Stimulated activated CD8-positive, alpha-beta memory T cell treated with anti-CD3 and anti-CD28 coated beads, Interleukin-4, amount 100 ng/mL, for 1 hour (primary cell): ENCODE measurements around the gene RARG.

Experiments used
- DNase-seq, 2 donors: peaks; one replicate each; pipeline ENCODE4 v3.0.0-alpha.2; 2020; ENCODE audit warnings: low read depth in 2 of 2, low spot score in 1 of 2

RARG gene

DNA sequence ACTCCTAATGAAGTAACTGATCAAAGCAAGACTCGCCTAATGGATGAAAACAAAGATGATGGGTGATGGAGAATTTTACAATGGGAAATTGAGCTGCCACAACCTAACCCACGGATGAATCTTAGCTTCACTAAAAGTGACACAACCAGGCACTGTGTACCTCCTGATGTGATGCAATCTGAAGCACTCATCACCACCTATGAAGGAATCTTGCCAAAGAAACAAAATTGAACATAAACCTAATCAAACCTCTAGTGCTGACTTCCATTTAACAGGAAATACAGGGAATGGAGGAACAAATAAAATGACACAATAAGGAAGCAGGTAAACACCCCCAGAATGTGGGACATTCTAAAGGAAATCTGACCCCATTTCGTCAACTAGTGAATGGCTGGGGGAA lies 13.3 kb upstream of the RARG start:
- DNase-seq = no peak

GRCh38 chr12:53244337-53244736 lies 12.3 kb upstream of the RARG start:
- DNase-seq = no peak

GRCh38 chr12:53241623-53242412 lies 9.8 kb upstream of the RARG start:
- DNase-seq = no peak

DNA sequence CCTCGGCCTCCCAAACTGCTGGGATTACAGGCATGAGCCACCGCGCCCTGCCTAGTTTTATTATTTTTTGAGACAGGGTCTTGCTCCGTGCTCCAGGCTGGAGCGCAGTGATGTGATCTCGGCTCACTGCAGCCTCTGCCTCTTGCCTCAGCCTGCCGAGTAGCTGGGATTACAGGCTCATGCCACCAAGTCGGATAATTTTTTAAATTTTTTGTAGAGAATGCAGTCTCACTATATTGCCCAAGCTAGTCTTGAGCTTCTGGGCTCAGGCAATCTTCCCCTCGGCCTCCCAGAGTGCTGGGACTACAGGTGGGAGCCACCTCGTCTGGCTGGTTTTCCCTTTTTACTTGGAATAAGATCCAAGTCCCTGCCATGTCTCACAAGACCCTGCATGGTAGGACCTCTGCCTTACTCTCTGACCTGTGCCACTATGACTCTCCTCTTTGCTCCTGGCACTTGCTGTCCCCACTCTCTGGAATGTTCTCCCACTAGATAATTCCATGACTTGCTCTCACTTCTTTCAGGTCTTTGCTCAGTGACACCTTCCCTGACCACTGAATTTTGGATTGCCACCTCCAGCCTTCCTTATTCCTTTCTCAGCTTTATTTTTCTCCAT lies 7.7 kb upstream of the RARG start:
- DNase-seq = no peak

GRCh38 chr12:53236443-53237111 lies 4.6 kb upstream of the RARG start:
- no peak for DNase-seq

- no peak for DNase-seq
Observed at GRCh38 chr12:53235742-53236442, 3.9 kb upstream of the RARG start.

- no peak for DNase-seq
Observed at GRCh38 chr12:53235164-53235563, 3.2 kb upstream of the RARG start.

DNA sequence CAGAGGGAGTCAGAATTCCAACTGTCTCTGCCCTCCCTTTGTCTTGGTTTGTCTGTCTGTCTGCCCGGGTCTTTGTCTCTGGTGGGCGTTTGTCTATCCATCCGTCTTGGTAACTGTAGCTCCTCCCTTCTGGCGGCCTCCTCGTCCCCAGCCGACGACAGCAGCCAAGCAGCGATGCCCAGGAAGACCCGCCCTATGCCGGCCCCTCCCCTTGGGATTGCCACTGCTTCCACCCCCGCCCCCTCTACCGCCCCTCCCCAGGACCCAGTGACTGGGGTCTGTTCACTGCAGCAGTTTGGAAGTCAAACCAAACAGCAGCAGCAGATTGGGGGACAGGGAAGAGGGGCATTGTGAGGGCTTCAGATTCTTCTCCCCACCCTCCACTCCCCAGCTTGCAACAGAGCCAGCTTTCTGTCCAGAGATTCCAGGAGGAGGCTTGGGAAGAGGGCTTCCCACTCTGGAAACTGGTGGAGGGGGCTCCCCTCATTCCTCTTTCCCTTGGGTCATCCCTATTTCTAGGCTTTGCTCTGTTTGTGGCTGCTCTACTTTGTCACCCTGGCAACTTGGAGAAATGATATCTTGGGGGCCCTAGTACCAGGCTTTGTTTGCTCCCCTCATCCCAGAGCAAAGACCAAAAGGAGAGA lies 2.4 kb upstream of the RARG start:
- no peak for DNase-seq

DNA sequence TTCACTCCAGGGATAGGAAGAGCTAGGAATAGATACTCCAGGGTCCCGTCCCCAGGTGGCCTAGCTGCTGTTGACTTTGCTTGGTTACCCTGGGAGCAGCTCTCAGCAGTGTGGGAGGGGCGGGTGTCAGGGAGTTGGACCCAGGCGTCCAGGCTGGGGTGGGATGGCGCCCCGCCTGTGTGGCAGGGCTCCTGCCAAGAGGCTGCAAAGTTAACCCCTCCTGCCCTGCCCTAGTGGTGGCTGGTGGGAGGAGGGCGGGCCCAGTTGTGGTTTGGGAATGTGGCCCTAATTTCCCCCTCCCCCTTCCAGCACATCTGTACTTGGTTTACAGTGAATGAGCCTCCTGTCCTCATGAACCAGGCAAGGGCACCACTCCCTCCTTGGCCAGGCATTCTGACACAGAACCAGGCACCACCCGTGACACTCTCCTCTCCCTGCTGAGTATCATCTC lies 1.7 kb upstream of the RARG start:
- DNase-seq = no peak

GRCh38 chr12:53232646-53233461 lies 845 bp upstream of the RARG start:
- no peak for DNase-seq

DNA sequence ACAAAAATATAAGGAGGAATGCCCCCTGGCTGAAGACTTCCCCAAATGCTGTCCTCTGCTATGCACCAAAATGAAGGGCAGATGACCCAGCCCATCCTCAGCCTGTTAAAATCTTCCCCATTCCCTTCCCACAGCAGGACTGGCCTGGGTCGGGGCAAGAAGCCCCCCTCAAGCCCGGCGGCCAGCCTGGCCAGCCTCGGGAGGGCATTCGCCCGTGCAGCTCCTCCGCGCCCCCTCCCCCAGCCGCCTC lies 413 bp downstream of the RARG start:
- no peak for DNase-seq

DNA sequence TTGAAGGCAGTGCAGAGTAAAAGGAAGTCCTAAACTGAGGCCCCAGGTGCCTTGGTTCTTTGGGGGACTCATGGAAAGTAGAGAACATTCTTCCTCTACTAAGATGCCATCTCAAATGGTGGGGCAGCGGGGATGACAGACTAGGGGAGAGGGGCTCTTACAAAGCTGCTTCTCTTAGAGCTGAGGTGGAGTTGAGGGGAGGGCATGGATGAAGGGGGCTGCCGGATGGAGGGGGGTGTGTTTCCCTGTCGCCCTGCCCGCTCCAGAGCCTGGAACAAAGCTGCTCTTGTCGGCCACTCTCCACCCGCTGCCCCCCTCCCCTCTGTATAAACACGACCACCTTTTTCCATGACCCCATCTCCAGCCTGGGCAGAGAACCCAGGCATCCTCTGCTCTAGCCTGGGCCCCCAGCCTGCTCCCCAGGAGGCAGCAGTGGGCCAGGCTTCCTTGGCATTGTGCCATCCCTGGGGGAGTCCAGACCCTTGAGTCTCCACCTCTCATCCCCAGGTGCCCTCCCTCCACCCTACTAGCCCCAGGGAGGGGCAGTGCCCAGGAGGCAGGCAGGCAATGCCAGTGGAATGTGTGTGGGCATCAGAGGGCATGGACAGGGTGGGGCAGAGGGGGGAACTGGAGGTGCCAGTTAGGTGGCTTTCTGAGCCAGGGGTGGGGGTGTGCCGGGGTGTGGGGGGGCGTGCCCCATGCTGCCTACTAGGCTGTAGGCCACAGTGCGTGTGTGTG lies 1.7 kb downstream of the RARG start:
- DNase-seq = no peak

DNA sequence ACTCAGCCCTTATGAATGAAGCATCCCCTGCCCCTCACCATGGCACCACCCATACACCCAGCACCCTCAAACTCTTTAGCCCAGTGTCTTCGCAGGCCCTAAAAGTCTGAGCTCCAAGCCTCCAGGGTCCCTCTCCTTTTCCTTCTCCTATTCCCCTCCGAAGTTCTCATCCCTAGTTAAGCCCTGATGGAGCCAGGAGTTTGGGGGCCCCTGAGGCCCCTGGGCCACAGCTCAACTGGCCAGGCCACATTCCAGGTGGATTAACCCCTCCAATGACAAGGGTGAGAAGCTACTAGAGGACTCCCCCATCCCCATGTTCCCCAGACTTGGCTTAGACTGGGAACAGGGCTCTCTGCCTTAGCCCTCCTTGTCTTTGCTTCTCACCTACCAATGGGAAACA lies 2.6 kb downstream of the RARG start:
- no peak for DNase-seq

DNA sequence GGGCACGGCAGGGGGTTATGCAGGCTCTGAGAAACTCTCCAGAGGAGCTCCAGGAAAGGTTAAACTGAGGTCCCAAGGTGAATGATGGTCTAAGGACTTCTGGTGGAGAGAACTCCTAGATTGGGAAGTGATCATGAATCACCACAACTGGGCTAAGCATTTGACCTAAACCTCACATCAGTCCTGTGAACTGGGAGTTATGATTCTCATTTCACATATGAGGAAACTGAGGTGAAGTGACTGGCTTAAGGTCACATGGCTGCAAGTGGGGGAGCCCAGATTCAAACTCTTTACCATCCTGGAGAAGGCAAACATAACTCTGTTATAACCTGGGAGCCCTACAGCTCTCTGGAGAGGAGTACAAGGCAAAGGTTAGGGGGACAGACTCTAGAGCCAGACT lies 4.2 kb downstream of the RARG start:
- no peak for DNase-seq

- no peak for DNase-seq
Observed at GRCh38 chr12:53227341-53227740, 4.7 kb downstream of the RARG start.

GRCh38 chr12:53226815-53227214 lies 5.2 kb downstream of the RARG start:
- DNase-seq = no peak

DNA sequence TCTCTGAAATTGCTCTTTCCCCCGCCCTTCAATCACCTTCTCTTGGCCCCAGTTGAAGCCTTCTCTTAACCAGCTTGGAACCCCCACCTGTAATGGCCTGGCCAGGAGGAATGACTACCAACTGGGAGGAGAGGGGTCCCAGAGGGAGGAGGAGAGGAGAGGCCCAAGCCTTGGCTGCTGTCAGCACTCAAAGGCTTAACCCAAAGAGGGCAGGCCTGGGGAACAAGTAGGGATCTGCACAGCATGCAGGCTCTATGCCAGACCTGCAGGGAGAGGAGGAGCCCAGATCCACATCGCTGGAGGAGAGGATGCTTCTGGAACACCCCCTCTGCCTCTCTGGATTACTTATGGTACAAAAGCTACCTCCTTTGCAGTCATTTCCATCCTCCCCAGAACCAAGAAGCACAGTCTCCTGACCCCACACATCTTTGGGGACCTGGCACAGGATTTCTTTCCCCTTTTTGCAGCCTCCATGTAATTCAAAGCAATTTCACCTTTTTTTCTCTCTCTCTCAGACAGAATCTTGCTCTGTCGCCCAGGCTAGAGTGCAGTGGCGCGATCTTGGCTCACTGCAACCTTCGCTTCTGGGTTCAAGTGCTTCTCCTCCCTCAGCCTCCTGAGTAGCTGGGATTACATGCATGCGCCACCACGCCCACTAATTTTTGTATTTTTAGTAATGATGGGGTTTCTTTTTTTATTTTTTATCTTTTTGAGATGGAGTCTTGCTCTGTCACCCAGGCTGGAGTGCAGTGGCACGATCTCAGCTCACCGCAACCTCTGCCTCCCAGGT lies 6.2 kb downstream of the RARG start:
- no peak for DNase-seq

- no peak for DNase-seq
Observed at GRCh38 chr12:53224897-53225634, 6.9 kb downstream of the RARG start.
